Muscle of leg (tissue), 11 donors: ENCODE results near the gene C9orf50. TPM values are rescaled to one million over a fixed set of nuclear protein-coding genes. Genes with fewer than 3 reads are reported as not detected.
"Not testable (repeated sequence)": the region's sequence is repeated elsewhere in the genome, so short reads cannot be mapped to it uniquely, and the experiment has no call there.

Source experiments
- DNase-seq: peaks from one replicate; pipeline ENCODE4 v3.0.0; 2013
- H3K27ac ChIP-seq: one replicate; pipeline ENCODE4 v1.5.1; 2013; ENCODE audit warnings: mild to moderate bottlenecking, low read length, control low read depth
- H3K27me3 ChIP-seq: one replicate; pipeline ENCODE4 v1.6.1; 2013; ENCODE audit warnings: low read length; ENCODE audit not compliant: control insufficient read depth, insufficient read depth
- H3K36me3 ChIP-seq: one replicate; pipeline ENCODE4 v1.6.1; 2013; ENCODE audit warnings: low read length; ENCODE audit not compliant: control insufficient read depth, insufficient read depth
- H3K4me1 ChIP-seq: one replicate; pipeline ENCODE4 v1.6.1; 2013; ENCODE audit warnings: low read length; ENCODE audit not compliant: control insufficient read depth, insufficient read depth
- H3K4me3 ChIP-seq: one replicate; pipeline ENCODE4 v1.5.1; 2013; ENCODE audit warnings: low read length, control low read depth
- H3K9me3 ChIP-seq: replicated peaks from 2 replicates; pipeline ENCODE4 v1.6.1; 2013; ENCODE audit warnings: low read depth, low read length; ENCODE audit not compliant: control insufficient read depth
- WGBS: methylation state at CpG from one replicate; pipeline ENCODE4 v1.1.5; 2013; ENCODE audit warnings: missing lambda C conversion rate; ENCODE audit not compliant: insufficient coverage; 5-methylcytosine and 5-hydroxymethylcytosine counted together
- polyA plus RNA-seq, 8 donors: library from polyadenylated mRNA; unstranded; fragments of 120-200 nt; gene quantifications; one replicate each; pipeline versions ENCODE4 v1.2.1 to v1.2.3, GENCODE V29; 2013; ENCODE audit warnings: inconsistent platforms in 1 of 8, low replicate concordance in 1 of 8; ENCODE audit not compliant: insufficient read length in 8 of 8, insufficient read depth in 1 of 8
- total RNA-seq: library from RNA; stranded (reverse); fragments of 120-200 nt; gene quantifications from one replicate; pipeline ENCODE4 v1.2.4, GENCODE V29; 2013

Gene C9orf50
- total and polyA plus RNA-seq, 9 donors, result 0.15 to 0.26 (median 0.19) TPM; not detected in 5

GRCh38 chr9:129602598-129603415 lies 18.1 kb downstream of the C9orf50 start:
- Histone ChIP-seq H3K36me3 (no peaks in the 10 kb centered on the region), H3K27me3 (peaks cover 5% of the 10 kb centered on the region), H3K4me1 (peaks cover 36% of the 10 kb centered on the region), H3K4me3 (no peak overlapping the region), H3K27ac (no peak overlapping the region), H3K9me3 (no peaks in the 10 kb centered on the region)
- peak; percentile 48 for DNase-seq
- 61% methylated on average over 8 of the region's 10 CpGs for WGBS

- no peaks in the 10 kb centered on the region for H3K36me3 ChIP-seq
- no peak overlapping the region for H3K4me3 ChIP-seq
- H3K27me3 ChIP-seq, result peaks cover 10% of the 10 kb centered on the region
- no peak overlapping the region for H3K27ac ChIP-seq
- peaks cover 36% of the 10 kb centered on the region for H3K4me1 ChIP-seq
- no peak for DNase-seq
- H3K9me3 ChIP-seq, result no peaks in the 10 kb centered on the region
- 92% methylated on average over 7 of the region's 9 CpGs for WGBS
Measured at GRCh38 chr9:129601082-129601674, 19.7 kb downstream of the C9orf50 start.

- H3K27ac ChIP-seq, result no peak overlapping the region
- no peak for DNase-seq
- peaks cover 38% of the 10 kb centered on the region for H3K4me1 ChIP-seq
- H3K27me3 ChIP-seq, result peaks cover 10% of the 10 kb centered on the region
- H3K9me3 ChIP-seq, result no peaks in the 10 kb centered on the region
- 68% methylated on average over 9 of the region's 14 CpGs for WGBS
- H3K36me3 ChIP-seq, result no peaks in the 10 kb centered on the region
- no peak overlapping the region for H3K4me3 ChIP-seq
Measured at GRCh38 chr9:129598089-129598596, 22.8 kb downstream of the C9orf50 start.

DNA sequence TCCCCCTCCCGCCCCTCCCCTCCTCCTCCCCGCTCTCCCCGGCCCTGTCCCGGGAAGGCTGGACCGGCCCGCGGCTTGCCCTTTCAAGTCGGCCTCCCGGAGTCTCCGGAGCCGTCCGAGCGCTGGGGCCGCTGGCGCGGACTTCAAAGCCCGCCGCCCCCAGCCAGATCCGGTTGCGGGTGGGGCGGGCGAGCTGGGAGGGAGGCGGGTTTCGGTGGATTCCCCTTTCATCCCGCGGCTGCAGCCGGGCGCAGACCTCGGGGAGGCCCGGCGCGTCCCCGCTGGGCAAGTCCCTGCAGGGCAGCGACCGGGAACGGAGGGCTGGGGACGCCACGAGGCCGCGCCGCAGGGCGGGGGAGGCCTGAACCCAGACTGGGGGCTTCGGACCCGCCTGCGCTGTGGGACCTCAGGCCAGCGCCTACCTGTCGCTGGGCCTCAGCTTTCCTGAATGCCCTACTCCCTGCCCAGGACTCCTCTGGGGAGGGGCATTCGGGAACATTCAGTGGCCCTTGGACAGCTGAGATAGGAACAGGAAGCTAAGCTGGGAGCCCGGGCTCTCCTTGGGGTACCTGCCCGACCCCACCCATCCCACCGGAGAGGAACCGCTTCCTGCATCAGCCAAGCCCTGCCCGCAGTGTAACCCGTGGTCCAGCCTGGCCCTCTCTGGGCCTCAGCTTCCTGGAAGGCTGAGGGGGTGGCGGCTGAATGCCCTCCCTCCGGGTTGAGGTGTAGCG lies 23.4 kb downstream of the C9orf50 start:
- Histone ChIP-seq H3K27ac (no peak overlapping the region), H3K4me1 (peaks cover 34% of the 10 kb centered on the region)
- DNase-seq, result peak; percentile 82

DNA sequence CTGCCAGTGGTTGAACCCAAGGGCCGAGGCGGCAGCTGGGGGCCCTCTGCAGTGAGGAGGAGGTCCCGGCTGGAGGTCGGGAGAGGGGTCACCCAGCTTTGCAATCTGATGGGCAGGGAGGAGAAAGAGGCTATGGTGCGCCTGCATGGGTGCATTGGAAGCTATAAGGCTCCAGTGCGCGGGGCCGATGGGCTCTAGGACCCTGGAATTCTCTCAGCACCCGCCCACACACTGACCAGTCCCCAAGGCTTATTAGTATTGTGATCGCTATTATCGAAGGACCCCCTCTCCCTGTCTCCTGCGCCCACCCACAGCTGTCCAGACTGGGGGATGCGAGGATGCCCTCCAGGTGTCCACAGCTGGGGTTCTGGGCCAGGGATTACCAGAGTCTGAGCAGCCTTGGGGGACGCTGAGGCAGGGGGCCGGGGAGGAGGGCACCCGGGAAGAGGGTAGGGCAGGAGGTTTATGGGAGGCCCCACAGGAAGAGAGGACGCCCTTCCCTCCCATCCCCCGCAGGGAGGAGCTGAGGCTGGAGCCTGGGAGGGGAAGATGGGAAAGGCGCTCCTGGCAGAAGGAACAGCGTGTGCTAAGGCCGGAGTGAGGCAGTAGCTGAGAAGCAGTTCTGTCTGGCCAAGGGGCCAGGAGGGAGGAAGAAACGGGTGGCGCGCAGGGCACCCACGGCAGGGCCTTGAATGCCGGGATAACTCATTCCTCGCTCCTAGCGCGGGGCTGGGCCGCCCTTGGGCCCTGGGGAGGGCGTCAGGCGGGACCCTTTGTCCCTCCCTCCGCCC lies 24.2 kb downstream of the C9orf50 start:
- 17% methylated on average over 11 of the region's 33 CpGs for WGBS
- peak overlapping the region; percentile 25 for H3K27ac ChIP-seq
- H3K4me3 ChIP-seq, result peak overlapping the region; percentile 30
- H3K27me3 ChIP-seq, result peaks cover 10% of the 10 kb centered on the region
- no peaks in the 10 kb centered on the region for H3K36me3 ChIP-seq
- no peaks in the 10 kb centered on the region for H3K9me3 ChIP-seq
- H3K4me1 ChIP-seq, result peaks cover 34% of the 10 kb centered on the region
- peak; percentile 85 for DNase-seq

More for the DNA sequence above, 23.4 kb downstream of the C9orf50 start:
- Histone ChIP-seq H3K4me3 (peak overlapping the region; percentile 35), H3K36me3 (no peaks in the 10 kb centered on the region), H3K27me3 (peaks cover 10% of the 10 kb centered on the region), H3K9me3 (no peaks in the 10 kb centered on the region)
- WGBS, result 4% methylated on average over 50 of the region's 57 CpGs

DNA sequence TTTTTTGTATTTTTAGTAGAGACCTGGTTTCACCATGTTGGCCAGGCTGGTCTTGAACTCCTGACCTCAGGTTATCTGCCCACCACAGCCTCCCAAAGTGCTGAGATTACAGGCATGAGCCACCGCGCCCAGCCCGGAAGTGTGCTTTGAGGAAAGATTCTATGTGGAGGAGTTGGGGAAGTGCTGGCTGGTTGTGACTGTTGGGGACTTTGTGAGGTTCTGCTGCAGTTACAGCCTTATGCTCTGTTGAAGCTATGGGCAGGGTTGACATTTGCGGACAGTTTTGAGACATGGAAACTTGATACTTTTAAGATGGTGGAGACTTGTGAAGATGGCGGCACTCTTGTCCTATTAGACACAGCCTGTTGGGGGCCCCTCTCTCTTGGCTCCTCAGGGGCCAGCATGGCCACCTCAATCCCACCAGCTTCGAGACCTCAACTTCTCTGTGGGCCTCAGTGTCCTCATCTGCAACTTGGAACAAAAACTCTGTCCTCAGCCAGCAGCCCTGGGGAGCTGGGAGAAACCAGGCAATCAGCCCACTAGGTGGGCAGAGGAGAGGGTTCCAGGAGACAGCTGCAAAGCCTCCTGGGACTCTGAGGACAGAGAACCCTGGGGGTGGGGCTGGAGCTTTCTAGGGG lies 24.9 kb downstream of the C9orf50 start:
- DNase-seq, result no peak
- Histone ChIP-seq H3K9me3 (no peaks in the 10 kb centered on the region), H3K4me1 (peaks cover 34% of the 10 kb centered on the region), H3K27me3 (peaks cover 10% of the 10 kb centered on the region), H3K27ac (peak overlapping the region; percentile 25), H3K36me3 (no peaks in the 10 kb centered on the region), H3K4me3 (no peak overlapping the region)
- WGBS, result no CpG with 5 or more reads among the region's 6 CpGs

GRCh38 chr9:129595311-129595741 lies 25.6 kb downstream of the C9orf50 start:
- H3K36me3 ChIP-seq, result no peaks in the 10 kb centered on the region
- no peaks in the 10 kb centered on the region for H3K9me3 ChIP-seq
- peaks cover 10% of the 10 kb centered on the region for H3K27me3 ChIP-seq
- H3K4me3 ChIP-seq, result no peak overlapping the region
- DNase-seq, result peak; percentile 72
- no peak overlapping the region for H3K27ac ChIP-seq
- 26% methylated on average over 3 of the region's 5 CpGs for WGBS
- peaks cover 34% of the 10 kb centered on the region for H3K4me1 ChIP-seq

GRCh38 chr9:129594632-129595031 lies 26.3 kb downstream of the C9orf50 start:
- Histone ChIP-seq H3K27me3 (peaks cover 10% of the 10 kb centered on the region), H3K9me3 (no peaks in the 10 kb centered on the region), H3K4me1 (peaks cover 34% of the 10 kb centered on the region), H3K4me3 (no peak overlapping the region), H3K36me3 (no peaks in the 10 kb centered on the region), H3K27ac (no peak overlapping the region)
- no peak for DNase-seq
- WGBS, result 72% methylated on average over 5 of the region's 7 CpGs

DNA sequence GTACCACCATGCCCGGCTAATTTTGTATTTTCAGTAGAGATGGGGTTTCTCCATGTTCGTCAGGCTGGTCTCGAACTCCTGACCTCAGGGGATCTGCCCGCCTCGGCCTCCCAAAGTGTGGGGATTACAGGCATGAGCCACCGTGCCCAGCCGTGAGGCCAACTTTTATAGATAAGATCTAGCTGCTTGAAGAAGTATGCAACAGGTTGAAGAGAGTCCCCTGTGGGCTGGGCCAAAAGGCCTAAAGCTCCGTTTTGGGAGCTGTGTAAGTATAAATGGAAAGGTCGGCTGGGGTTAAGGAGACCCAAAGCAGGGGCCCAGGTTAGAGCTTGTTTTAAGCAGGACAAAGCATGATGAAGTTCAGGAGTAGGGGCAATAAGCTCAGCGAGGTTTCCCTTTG lies 28.1 kb downstream of the C9orf50 start:
- WGBS, result 69% methylated on average over 9 of the region's 10 CpGs
- not testable (repeated sequence) for H3K36me3 ChIP-seq, DNase-seq

More for the DNA sequence above, 28.1 kb downstream of the C9orf50 start:
- H3K4me1 ChIP-seq, result peaks cover 30% of the 10 kb centered on the region
- H3K4me3 ChIP-seq, H3K27me3 ChIP-seq, H3K9me3 ChIP-seq, H3K27ac ChIP-seq: not testable (repeated sequence)
